H9 (cell line): Measurements from ENCODE around the gene STMN3. TPM values are rescaled to one million over a fixed set of nuclear protein-coding genes. Genes with fewer than 3 reads are reported as not detected.
A peak's percentile ranks its signal among the peaks of the same experiment; 100 is the strongest.

Experiments
- DNase-seq: peaks from one replicate; pipeline ENCODE4 v3.0.0-alpha.2; 2017
- H2AFZ ChIP-seq: one replicate; pipeline ENCODE4 v1.6.1; 2013; ENCODE audit warnings: mild to moderate bottlenecking, low read length, control low read depth, moderate library complexity
- H2AK5ac ChIP-seq: 2 replicates; pipeline ENCODE4 v1.6.1; 2013; ENCODE audit warnings: low read length, control low read depth, mixed read lengths; ENCODE audit not compliant: insufficient read length
- H2BK120ac ChIP-seq: one replicate; pipeline ENCODE4 v1.6.1; 2013; ENCODE audit warnings: low read depth, mild to moderate bottlenecking, low read length, control low read depth, inconsistent platforms; ENCODE audit not compliant: poor library complexity, severe bottlenecking
- H2BK12ac ChIP-seq: 2 replicates; pipeline ENCODE4 v1.6.1; 2013; ENCODE audit warnings: low read length, control low read depth, mixed read lengths, low read depth; ENCODE audit not compliant: insufficient read length
- H2BK15ac ChIP-seq: 2 replicates; pipeline ENCODE4 v1.6.1; 2013; ENCODE audit warnings: low read depth, low read length, control low read depth
- H2BK20ac ChIP-seq: one replicate; pipeline ENCODE4 v1.6.1; 2013; ENCODE audit warnings: low read depth, mild to moderate bottlenecking, low read length, control low read depth, inconsistent platforms; ENCODE audit not compliant: poor library complexity, severe bottlenecking
- H2BK5ac ChIP-seq: 2 replicates; pipeline ENCODE4 v1.6.1; 2013; ENCODE audit warnings: low read length, control low read depth, mixed read lengths; ENCODE audit not compliant: insufficient read length
- H3K14ac ChIP-seq: 2 replicates; pipeline ENCODE4 v1.6.1; 2013; ENCODE audit warnings: low read length, control low read depth; ENCODE audit not compliant: insufficient read depth
- H3K18ac ChIP-seq: 2 replicates; pipeline ENCODE4 v1.6.1; 2013; ENCODE audit warnings: low read depth, mild to moderate bottlenecking, mixed read lengths, low read length, control low read depth; ENCODE audit not compliant: insufficient read length
- H3K23ac ChIP-seq: 2 replicates; pipeline ENCODE4 v1.6.1; 2013; ENCODE audit warnings: low read length, control low read depth, mixed read lengths, low read depth; ENCODE audit not compliant: insufficient read length
- H3K23me2 ChIP-seq: 2 replicates; pipeline ENCODE4 v1.6.1; 2013; ENCODE audit warnings: low read depth, mild to moderate bottlenecking, mixed read lengths, low read length, control low read depth; ENCODE audit not compliant: insufficient read length, poor library complexity, severe bottlenecking
- H3K27ac ChIP-seq: 2 replicates; pipeline ENCODE4 v1.5.1; 2013; ENCODE audit warnings: low read length, control low read depth, mixed read lengths, low read depth; ENCODE audit not compliant: insufficient read length
- H3K27me3 ChIP-seq: 2 replicates; pipeline ENCODE4 v1.6.1; 2013; ENCODE audit warnings: low read length, control low read depth, inconsistent platforms; ENCODE audit not compliant: insufficient read depth
- H3K4ac ChIP-seq: 2 replicates; pipeline ENCODE4 v1.6.1; 2013; ENCODE audit warnings: low read depth, mild to moderate bottlenecking, control low read depth, inconsistent platforms, low read length, moderate library complexity
- H3K4me1 ChIP-seq: 2 replicates; pipeline ENCODE4 v1.6.1; 2013; ENCODE audit warnings: low read length, control low read depth, inconsistent platforms; ENCODE audit not compliant: insufficient read depth
- H3K4me2 ChIP-seq: 2 replicates; pipeline ENCODE4 v1.6.1; 2013; ENCODE audit warnings: low read length, control low read depth, mixed read lengths; ENCODE audit not compliant: insufficient read length, insufficient read depth
- H3K56ac ChIP-seq: 2 replicates; pipeline ENCODE4 v1.6.1; 2013; ENCODE audit warnings: low read depth, mild to moderate bottlenecking, mixed read lengths, low read length, control low read depth; ENCODE audit not compliant: insufficient read length
- H3K79me1 ChIP-seq: 2 replicates; pipeline ENCODE4 v1.6.1; 2013; ENCODE audit warnings: low read depth, mild to moderate bottlenecking, moderate library complexity, low read length, control low read depth, inconsistent platforms; ENCODE audit not compliant: insufficient read depth, poor library complexity, severe bottlenecking
- H3K79me2 ChIP-seq: 2 replicates; pipeline ENCODE4 v1.6.1; 2013; ENCODE audit warnings: low read length, control low read depth, inconsistent platforms; ENCODE audit not compliant: insufficient read depth
- H3K9ac ChIP-seq: 2 replicates; pipeline ENCODE4 v1.6.1; 2013; ENCODE audit warnings: low read length, control low read depth, mixed read lengths; ENCODE audit not compliant: insufficient read length; ENCODE audit errors: extremely low read depth
- H3K9me3 ChIP-seq: one replicate; pipeline ENCODE4 v1.6.1; 2013; ENCODE audit warnings: low read depth, low read length, inconsistent platforms; ENCODE audit not compliant: control insufficient read depth
- H3T11ph ChIP-seq: one replicate; pipeline ENCODE4 v1.6.1; 2013; ENCODE audit warnings: mild to moderate bottlenecking, low read length, control low read depth, inconsistent platforms
- H4K20me1 ChIP-seq: one replicate; pipeline ENCODE4 v1.6.1; 2013; ENCODE audit not compliant: control insufficient read depth, insufficient read length, insufficient read depth
- H4K5ac ChIP-seq: 2 replicates; pipeline ENCODE4 v1.6.1; 2013; ENCODE audit warnings: low read depth, mild to moderate bottlenecking, mixed read lengths, low read length, control low read depth; ENCODE audit not compliant: insufficient read length
- H4K8ac ChIP-seq: replicated peaks from 2 replicates; pipeline ENCODE4 v1.6.1; 2013; ENCODE audit warnings: low read length, control low read depth, mixed read lengths, low read depth; ENCODE audit not compliant: insufficient read length
- H4K91ac ChIP-seq: 2 replicates; pipeline ENCODE4 v1.6.1; 2013; ENCODE audit warnings: low read depth, mild to moderate bottlenecking, moderate library complexity, mixed read lengths, low read length, control low read depth; ENCODE audit not compliant: insufficient read length
- H3K27ac Mint-ChIP-seq, 3 experiments: 2 replicates in 2 of 3; 3 replicates in 1 of 3; pipeline ENCODE4 v1.8.0; 2020 to 2021; ENCODE audit warnings: mixed read lengths in 3 of 3, mild to moderate bottlenecking in 1 of 3, moderate library complexity in 1 of 3
- H3K27me3 Mint-ChIP-seq: 2 replicates; pipeline ENCODE4 v1.8.0; 2021; ENCODE audit warnings: low read depth, mild to moderate bottlenecking, moderate library complexity, mixed read lengths
- H3K36me3 Mint-ChIP-seq, 3 experiments: 2 replicates in 2 of 3; 3 replicates in 1 of 3; pipeline ENCODE4 v1.8.0; 2020 to 2021; ENCODE audit warnings: low read depth in 3 of 3, mixed read lengths in 3 of 3; ENCODE audit not compliant: insufficient read depth in 1 of 3
- H3K4me1 Mint-ChIP-seq, 2 experiments: 2 replicates each; pipeline ENCODE4 v1.8.0; 2020; ENCODE audit warnings: mixed read lengths in 2 of 2
- H3K4me3 Mint-ChIP-seq, 2 experiments: 2 replicates in 1 of 2; 3 replicates in 1 of 2; pipeline ENCODE4 v1.8.0; 2020 to 2021; ENCODE audit warnings: mild to moderate bottlenecking in 2 of 2, mixed read lengths in 2 of 2, moderate library complexity in 1 of 2
- H3K9me3 Mint-ChIP-seq, 2 experiments: 2 replicates in 1 of 2; 3 replicates in 1 of 2; pipeline ENCODE4 v1.8.0; 2020; ENCODE audit warnings: mild to moderate bottlenecking in 2 of 2, mixed read lengths in 2 of 2, moderate library complexity in 1 of 2
- CTCF ChIP-seq: fragments of 200-600 bp; sonication (generic); conservative IDR thresholded peaks from 3 replicates; pipeline ENCODE4 v1.8.0; 2021; ENCODE audit warnings: antibody characterized with exemption, mild to moderate bottlenecking
- WGBS: extraction: QIAGEN DNeasy Blood & Tissue Kit; methylation state at CpG from one replicate; pipeline ENCODE4 v1.1.7; 2013; ENCODE audit warnings: missing lambda C conversion rate, low lambda C conversion rate, mixed read lengths; ENCODE audit not compliant: insufficient read length; ENCODE audit errors: extremely low coverage; 5-methylcytosine and 5-hydroxymethylcytosine counted together
- total RNA-seq: library from RNA; stranded (reverse); gene quantifications from 2 replicates; pipeline ENCODE4 v1.2.1, GENCODE V29; 2021

STMN3 gene
- total RNA-seq, 1 experiment from 2014 or later, result 54.0 TPM

- Histone ChIP-seq H4K91ac (no peak within 1 kb of the TSS), H2AK5ac (no peak within 1 kb of the TSS), H4K8ac (no peak within 1 kb of the TSS), H3K23me2 (peaks cover 11% of the 10 kb centered on the region), H3K9ac (peak within 1 kb of the TSS; percentile 54), H3K23ac (no peak within 1 kb of the TSS), H3K27ac (no peak within 1 kb of the TSS), H3K4me1 (no peaks in the 10 kb centered on the region; the same call in 1 of the 2 replicates), H3K9me3 (no peaks in the 10 kb centered on the region), H3K14ac (no peak within 1 kb of the TSS; the same call in 1 of the 2 replicates), H3T11ph (no peak within 1 kb of the TSS), H2BK120ac (no peak within 1 kb of the TSS), H3K27me3 (no peaks in the 10 kb centered on the region; the same call in 1 of the 2 replicates), H2BK20ac (no peak within 1 kb of the TSS), H4K5ac (no peak within 1 kb of the TSS), H2BK15ac (no peak within 1 kb of the TSS), H4K20me1 (no peaks in the 10 kb centered on the region), H2BK12ac (peak within 1 kb of the TSS; percentile 30), H3K56ac (no peak within 1 kb of the TSS), H3K18ac (no peak within 1 kb of the TSS), H2BK5ac (no peak within 1 kb of the TSS), H2AFZ (no peak within 1 kb of the TSS), H3K4ac (no peak within 1 kb of the TSS), H3K79me1 (no peaks in the 10 kb centered on the region), H3K79me2 (no peaks in the 10 kb centered on the region), H3K4me2 (peak within 1 kb of the TSS; percentile 80)
- DNase-seq, result peak; percentile 91
- Mint-ChIP-seq H3K27ac (peak within 1 kb of the TSS; percentile 95 to 98 (median 96)), H3K4me1 (peaks cover 19 to 28% of the 10 kb centered on the region in 2 experiments), H3K4me3 (peak within 1 kb of the TSS; percentile 95 to 97), H3K9me3 (no peaks in the 10 kb centered on the region), H3K36me3 (peaks cover 7 to 31% (median 28%) of the 10 kb centered on the region in 3 experiments; a peak in 6 of 7 replicates), H3K27me3 (no peaks in the 10 kb centered on the region)
- no peak for TF ChIP-seq CTCF
- WGBS, result no CpG with 5 or more reads among the region's 73 CpGs
Observed at GRCh38 chr20:63657937-63658748, 4.9 kb upstream of the STMN3 start, which contains the start of gene RTEL1. Gene RTEL1 (plus strand): TSS chr20:63658312. CDS start chr20:63659403, 1,091 bp downstream.
